HFFc6 (cell line): ENCODE results near the gene B4GALT3. TPM values are rescaled to one million over a fixed set of nuclear protein-coding genes. Genes with fewer than 3 reads are reported as not detected.

Experiments used
- DNase-seq: peaks from one replicate; pipeline ENCODE4 v3.0.0-alpha.2; 2018
- H3K27ac Mint-ChIP-seq: 2 replicates; pipeline ENCODE4 v1.8.0; 2020; ENCODE audit warnings: mild to moderate bottlenecking, mixed read lengths
- H3K27me3 Mint-ChIP-seq: 2 replicates; pipeline ENCODE4 v1.8.0; 2021; ENCODE audit warnings: mild to moderate bottlenecking, moderate library complexity, mixed read lengths; ENCODE audit not compliant: insufficient read depth
- H3K36me3 Mint-ChIP-seq: 2 replicates; pipeline ENCODE4 v1.8.0; 2021; ENCODE audit warnings: low read depth, mixed read lengths
- H3K4me1 Mint-ChIP-seq: 2 replicates; pipeline ENCODE4 v1.8.0; 2020; ENCODE audit warnings: low read depth, mixed read lengths
- H3K4me3 Mint-ChIP-seq: 2 replicates; pipeline ENCODE4 v1.8.0; 2020; ENCODE audit warnings: mild to moderate bottlenecking, moderate library complexity, mixed read lengths
- H3K9me3 Mint-ChIP-seq: 2 replicates; pipeline ENCODE4 v1.8.0; 2020; ENCODE audit warnings: mild to moderate bottlenecking, mixed read lengths
- total RNA-seq, 6 experiments: library from RNA; stranded (reverse); fragmentation: NEBNext Ultra II Directional; extraction: Animal tissue kit (Norgen Biotek cat#: 25700); gene quantifications; 2 replicates in 1 of 6; 3 replicates in 5 of 6; pipeline ENCODE4 v1.2.3, GENCODE V29; 2021
- TF ChIP-seq, protein P1 (sequence below): fragments of 200-600 bp; sonication (generic); IDR thresholded peaks from 2 replicates; pipeline ENCODE4 v1.5.0; 2021; ENCODE audit warnings: antibody characterized with exemption, mild to moderate bottlenecking

Gene B4GALT3
- total RNA-seq, 6 experiments from 2014 or later, result 31.0 to 38.2 (median 35.4) TPM

DNA sequence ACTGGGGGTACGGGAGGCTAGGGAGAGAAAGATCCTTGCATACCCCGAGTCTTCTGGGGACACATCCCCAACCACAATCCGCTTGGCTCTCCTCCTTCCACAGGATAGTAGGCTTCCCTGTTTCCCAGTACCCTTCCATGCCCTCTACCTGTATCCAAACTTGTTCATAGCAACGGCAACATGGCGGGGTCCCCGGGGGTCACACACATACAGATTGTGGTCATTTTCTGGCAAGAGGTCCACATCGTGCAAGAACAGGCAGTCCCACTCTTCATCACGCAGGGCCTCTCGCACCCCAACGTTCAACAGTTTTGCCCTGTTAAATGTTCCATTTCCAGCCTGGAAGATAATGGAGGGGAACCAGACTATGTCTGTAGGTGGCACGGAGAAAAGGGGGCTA is 3.6 kb downstream of the B4GALT3 start:
- TF ChIP-seq, protein P1, sequence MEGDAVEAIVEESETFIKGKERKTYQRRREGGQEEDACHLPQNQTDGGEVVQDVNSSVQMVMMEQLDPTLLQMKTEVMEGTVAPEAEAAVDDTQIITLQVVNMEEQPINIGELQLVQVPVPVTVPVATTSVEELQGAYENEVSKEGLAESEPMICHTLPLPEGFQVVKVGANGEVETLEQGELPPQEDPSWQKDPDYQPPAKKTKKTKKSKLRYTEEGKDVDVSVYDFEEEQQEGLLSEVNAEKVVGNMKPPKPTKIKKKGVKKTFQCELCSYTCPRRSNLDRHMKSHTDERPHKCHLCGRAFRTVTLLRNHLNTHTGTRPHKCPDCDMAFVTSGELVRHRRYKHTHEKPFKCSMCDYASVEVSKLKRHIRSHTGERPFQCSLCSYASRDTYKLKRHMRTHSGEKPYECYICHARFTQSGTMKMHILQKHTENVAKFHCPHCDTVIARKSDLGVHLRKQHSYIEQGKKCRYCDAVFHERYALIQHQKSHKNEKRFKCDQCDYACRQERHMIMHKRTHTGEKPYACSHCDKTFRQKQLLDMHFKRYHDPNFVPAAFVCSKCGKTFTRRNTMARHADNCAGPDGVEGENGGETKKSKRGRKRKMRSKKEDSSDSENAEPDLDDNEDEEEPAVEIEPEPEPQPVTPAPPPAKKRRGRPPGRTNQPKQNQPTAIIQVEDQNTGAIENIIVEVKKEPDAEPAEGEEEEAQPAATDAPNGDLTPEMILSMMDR, result no peak
- no peak overlapping the region for H3K4me3 Mint-ChIP-seq
- H3K4me1 Mint-ChIP-seq, result peaks cover 47% of the 10 kb centered on the region
- DNase-seq, result no peak
- peak overlapping the region; percentile 74 for H3K27ac Mint-ChIP-seq
- H3K27me3 Mint-ChIP-seq, result peaks cover 3% of the 10 kb centered on the region
- H3K9me3 Mint-ChIP-seq, result no peaks in the 10 kb centered on the region; the same call in 1 of the 2 replicates
- peaks cover 30% of the 10 kb centered on the region for H3K36me3 Mint-ChIP-seq

DNA sequence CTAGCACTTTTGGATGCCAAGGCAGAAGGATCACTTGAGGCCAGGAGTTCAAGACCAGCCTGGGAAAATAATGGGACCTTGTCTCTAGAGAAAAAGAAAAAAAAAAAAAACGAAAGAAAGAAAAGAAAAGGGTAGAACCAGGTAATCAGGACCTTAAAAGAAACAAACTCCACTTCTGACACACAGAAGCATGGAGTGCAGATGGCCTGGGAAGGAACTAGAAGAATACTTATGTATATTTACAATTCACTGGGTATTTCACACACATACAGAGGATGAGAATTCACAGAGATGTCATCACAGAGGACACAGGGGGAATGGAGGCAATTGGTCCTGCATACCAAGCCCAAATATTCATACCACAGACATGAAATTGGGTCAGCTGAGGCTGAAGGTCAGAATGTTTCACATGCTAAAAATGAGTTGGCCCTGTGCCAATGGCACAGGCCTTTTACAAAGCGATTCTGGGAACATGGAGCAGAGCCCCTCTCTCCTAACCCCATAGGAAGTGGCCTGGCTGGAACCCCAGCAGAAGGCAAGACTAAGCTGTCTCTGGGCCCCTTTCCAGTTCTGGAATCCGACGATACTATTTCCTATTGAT is 4.4 kb downstream of the B4GALT3 start:
- TF ChIP-seq, protein P1, result no peak
- Mint-ChIP-seq H3K4me3 (peak overlapping the region; percentile 29; the same call in 1 of the 2 replicates), H3K27me3 (peaks cover 3% of the 10 kb centered on the region), H3K36me3 (peaks cover 30% of the 10 kb centered on the region), H3K9me3 (no peaks in the 10 kb centered on the region; the same call in 1 of the 2 replicates), H3K4me1 (peaks cover 48% of the 10 kb centered on the region), H3K27ac (peak overlapping the region; percentile 74)
- peak; percentile 88 for DNase-seq

DNA sequence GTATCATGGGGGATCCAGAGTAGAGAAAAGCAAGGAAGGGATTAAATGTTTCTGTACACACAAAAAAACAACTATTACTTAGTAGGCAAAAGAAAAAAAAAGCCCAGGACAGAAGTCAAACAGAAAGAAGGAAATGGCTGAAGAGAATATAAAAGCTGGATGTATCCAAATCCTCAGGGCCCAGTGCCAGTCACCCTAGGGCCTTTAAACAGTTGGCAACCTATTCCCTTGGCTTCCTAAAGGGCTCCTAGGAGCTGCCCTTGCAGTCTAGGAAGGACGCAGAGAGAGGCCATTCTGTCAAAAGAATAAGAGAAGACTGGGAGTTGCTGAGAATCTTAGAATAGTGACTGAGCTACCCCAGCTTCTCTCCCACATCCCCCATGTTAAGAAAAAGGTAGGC is 5.0 kb downstream of the B4GALT3 start:
- TF ChIP-seq, protein P1, result no peak
- Mint-ChIP-seq H3K27me3 (peaks cover 3% of the 10 kb centered on the region), H3K36me3 (peaks cover 30% of the 10 kb centered on the region), H3K27ac (peak overlapping the region; percentile 74), H3K4me1 (peaks cover 45% of the 10 kb centered on the region), H3K9me3 (no peaks in the 10 kb centered on the region; the same call in 1 of the 2 replicates), H3K4me3 (peak overlapping the region; percentile 29)
- DNase-seq, result no peak

DNA sequence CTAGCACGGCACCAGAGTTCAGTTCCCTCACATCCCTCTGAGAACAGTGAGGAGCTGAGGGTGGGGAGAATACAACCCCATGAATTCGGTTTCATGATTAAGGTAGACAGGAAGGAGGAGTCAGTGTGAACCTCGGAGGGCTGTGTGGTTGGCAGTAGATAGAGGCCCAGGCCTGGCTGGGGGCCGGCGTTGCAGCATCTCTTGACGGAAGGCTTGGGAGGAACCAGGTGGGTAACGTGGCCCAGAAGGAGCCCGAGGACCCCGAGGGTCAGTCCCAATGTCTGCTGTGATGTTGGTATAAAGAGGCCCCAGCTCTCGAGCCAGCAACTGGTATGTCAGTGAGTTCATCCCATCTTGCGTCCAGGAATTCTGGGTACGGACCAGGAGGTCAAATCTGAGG is 5.6 kb downstream of the B4GALT3 start:
- no peak for DNase-seq
- peaks cover 30% of the 10 kb centered on the region for H3K36me3 Mint-ChIP-seq
- H3K27ac Mint-ChIP-seq, result peak overlapping the region; percentile 74
- peaks cover 49% of the 10 kb centered on the region for H3K4me1 Mint-ChIP-seq
- no peaks in the 10 kb centered on the region; the same call in 1 of the 2 replicates for H3K9me3 Mint-ChIP-seq
- no peak overlapping the region for H3K4me3 Mint-ChIP-seq
- TF ChIP-seq, protein P1, result no peak
- peaks cover 3% of the 10 kb centered on the region for H3K27me3 Mint-ChIP-seq

DNA sequence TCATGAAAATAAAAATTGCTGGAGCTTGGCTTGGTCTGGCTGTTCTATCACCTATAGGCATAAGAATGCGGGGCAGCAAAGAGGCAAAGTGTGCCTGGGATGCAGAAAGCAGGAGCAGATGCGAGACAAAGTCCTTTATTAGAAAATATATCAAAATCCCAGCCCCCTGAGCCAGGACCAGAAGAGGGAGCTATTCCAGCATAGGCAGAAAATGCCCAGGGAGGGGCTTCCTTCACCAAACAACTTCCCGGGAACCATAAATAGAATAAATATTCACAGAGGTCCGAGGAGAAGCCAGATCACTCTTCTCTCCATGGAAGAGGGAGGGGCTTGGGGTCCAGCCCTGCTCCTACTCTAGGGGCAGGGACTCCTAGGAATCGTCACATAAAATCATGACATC is 6.1 kb downstream of the B4GALT3 start:
- no peak for DNase-seq
- Mint-ChIP-seq H3K27me3 (no peaks in the 10 kb centered on the region; the same call in none of the 2 replicates), H3K4me3 (no peak overlapping the region), H3K27ac (peak overlapping the region; percentile 61; the same call in 1 of the 2 replicates), H3K36me3 (peaks cover 30% of the 10 kb centered on the region), H3K9me3 (no peaks in the 10 kb centered on the region; the same call in 1 of the 2 replicates), H3K4me1 (peaks cover 44% of the 10 kb centered on the region)
- TF ChIP-seq, protein P1, result peak; percentile 66
